Measurements from ENCODE around the gene FOXN4.

GRCh38 chr12:109336593-109336992 lies 27.5 kb upstream of the FOXN4 start:
- TF ChIP-seq CTCF (IDR thresholded peaks at IDR 0.05) = no peak
- no peak for TF ChIP-seq POLR2AphosphoS5 (IDR thresholded peaks at IDR 0.05)
- no peak for TF ChIP-seq POLR2A (IDR thresholded peaks at IDR 0.05; ENCODE audit: low read depth)
- TF ChIP-seq EP300 (IDR thresholded peaks at IDR 0.05) = no peak

Measured in esophagus muscularis mucosa (tissue), 4 donors.